K562 (cell line): ENCODE results near the gene LTBP1. TPM values are rescaled to one million over a fixed set of nuclear protein-coding genes. Genes with fewer than 3 reads are reported as not detected.

Source experiments
- ATAC-seq: fragments of 200-7000 bp; cut with Tn5 transposase; 3 replicates; pipeline ENCODE4 v1.9.1; 2020; ENCODE audit warnings: moderate library complexity
- BruUV-seq: library from RNA; stranded (reverse); fragments of 400-500 nt; replicated peaks from 2 replicates; lab custom pipeline; 2021; lab: Mats Ljungman, UMichigan
- CTCF ChIA-PET: fragments of 300-600 bp; formaldehyde crosslinking; extraction: SDS; loops from one replicate; lab custom pipeline; 2021; ENCODE audit warnings: low intra/inter-chr PET ratio; lab: Yijun Ruan, JAX
- POLR2A ChIA-PET: fragments of 300-600, 350-650 bp; sonication (Branson Sonifier 250); formaldehyde crosslinking; extraction: SDS; loops from one replicate; lab custom pipeline; 2021; ENCODE audit warnings: antibody characterized with exemption, inconsistent platforms; lab: Yijun Ruan, JAX
- DNase-seq, 4 experiments: peaks; one replicate each; pipeline versions ENCODE4 v3.0.0 to v3.0.0-alpha.2; 2011 to 2018; ENCODE audit warnings: low spot score in 3 of 4, mixed read lengths in 3 of 4; ENCODE audit errors: extremely low read depth in 1 of 4
- FAIRE-seq: peaks from 2 replicates; lab custom pipeline; 2011; peaks lifted over from hg19 to GRCh38; lab: Jason Lieb, UNC
- H2AFZ ChIP-seq: 2 replicates; pipeline ENCODE4 v1.6.0; 2011; ENCODE audit warnings: low read depth, low read length, control low read depth, inconsistent platforms
- H3K27ac ChIP-seq: fragments of 200-600 bp; 3 replicates; pipeline ENCODE4 v1.8.0; 2011; ENCODE audit warnings: low read depth, mild to moderate bottlenecking, control low read depth, inconsistent platforms, low read length, moderate library complexity, mixed read lengths; ENCODE audit errors: extremely low read depth
- H3K27me3 ChIP-seq, 2 experiments: fragments of 300-600 bp in 1 of 2; 2 replicates in 1 of 2; 3 replicates in 1 of 2; pipeline versions ENCODE4 v1.6.0 to v1.8.0; 2011; ENCODE audit warnings: inconsistent platforms in 2 of 2, low read length in 2 of 2, mild to moderate bottlenecking in 1 of 2, mixed read lengths in 1 of 2, moderate library complexity in 1 of 2; ENCODE audit not compliant: control insufficient read depth in 2 of 2, insufficient read depth in 2 of 2
- H3K36me3 ChIP-seq: fragments of 300-600 bp; 3 replicates; pipeline ENCODE4 v1.8.0; 2011; ENCODE audit warnings: mild to moderate bottlenecking, low read length, inconsistent platforms; ENCODE audit not compliant: control insufficient read depth, insufficient read depth
- H3K4me1 ChIP-seq, 2 experiments: fragments of 200-600 bp in 1 of 2; replicated peaks in 1 of 2; 2 replicates in 1 of 2; 3 replicates in 1 of 2; pipeline versions ENCODE4 v1.5.1 to v1.8.0; 2011; ENCODE audit warnings: inconsistent platforms in 2 of 2, low read length in 2 of 2, mild to moderate bottlenecking in 1 of 2, mixed read lengths in 1 of 2, moderate library complexity in 1 of 2; ENCODE audit not compliant: control insufficient read depth in 2 of 2, insufficient read depth in 2 of 2
- H3K4me2 ChIP-seq: 2 replicates; pipeline ENCODE4 v1.6.1; 2011; ENCODE audit warnings: low read length, control low read depth, inconsistent platforms, mixed read lengths; ENCODE audit not compliant: insufficient read depth
- H3K4me3 ChIP-seq: fragments of 200-600 bp; sonication (generic), shearing (Covaris generic); 2 replicates; pipeline ENCODE4 v1.5.1; 2016; ENCODE audit warnings: control low read depth, inconsistent platforms
- H3K79me2 ChIP-seq: fragments of 200-600 bp; 3 replicates; pipeline ENCODE4 v1.8.0; 2011; ENCODE audit warnings: low read length, inconsistent platforms; ENCODE audit not compliant: control insufficient read depth, insufficient read depth
- H3K9ac ChIP-seq, 2 experiments: 2 replicates each; pipeline versions ENCODE4 v1.6.0 to v1.6.1; 2011; ENCODE audit warnings: low read depth in 2 of 2, low read length in 2 of 2, control low read depth in 1 of 2, inconsistent platforms in 1 of 2, mild to moderate bottlenecking in 1 of 2, mixed read lengths in 1 of 2; ENCODE audit not compliant: insufficient read depth in 1 of 2
- H3K9me1 ChIP-seq: one replicate; pipeline ENCODE4 v1.6.0; 2011; ENCODE audit warnings: inconsistent platforms, mild to moderate bottlenecking, low read length, moderate library complexity; ENCODE audit not compliant: control insufficient read depth, insufficient read depth
- H3K9me3 ChIP-seq: replicated peaks from 2 replicates; pipeline ENCODE4 v1.5.1; 2011; ENCODE audit warnings: low read depth, low read length, inconsistent platforms; ENCODE audit not compliant: control insufficient read depth, insufficient read depth
- H4K20me1 ChIP-seq: replicated peaks from 2 replicates; pipeline ENCODE4 v1.6.1; 2011; ENCODE audit warnings: low read length, inconsistent platforms, mixed read lengths; ENCODE audit not compliant: control insufficient read depth, insufficient read depth
- ASH1L ChIP-seq: fragments of 450-650 bp; IDR thresholded peaks from 2 replicates; pipeline ENCODE4 v1.6.1; 2018; ENCODE audit warnings: borderline replicate concordance, mild to moderate bottlenecking, low read depth; ENCODE audit not compliant: partially characterized antibody
- DMBX1 ChIP-seq: fragments of 250-450 bp; sonication (Bioruptor Pico); IDR thresholded peaks from 2 replicates; pipeline ENCODE4 v1.8.0; 2022; ENCODE audit warnings: inconsistent platforms, mild to moderate bottlenecking, moderate library complexity, borderline replicate concordance
- MLLT1 ChIP-seq, 2 experiments: fragments of 450-650 bp; IDR thresholded peaks; 2 replicates each; pipeline ENCODE4 v1.6.1; 2016
- NR2C2 ChIP-seq, 2 experiments: fragments of 200-800 bp in 1 of 2; sonication (Bioruptor generic) in 1 of 2; sonication (generic) in 1 of 2; formaldehyde crosslinking in 1 of 2; IDR thresholded peaks; 2 replicates each; pipeline versions ENCODE4 v1.6.1 to v1.8.0; 2016 to 2022; ENCODE audit warnings: mild to moderate bottlenecking in 1 of 2, missing compliant biosample characterization in 1 of 2, missing genetic modification characterization in 1 of 2, missing genetic modification reagents in 1 of 2
- SRSF7 ChIP-seq: fragments of 200-400 bp; formaldehyde crosslinking; optimal IDR thresholded peaks from 2 replicates; pipeline ENCODE3; 2017; ENCODE audit warnings: mild to moderate bottlenecking, low read depth, low read length
- THAP12 ChIP-seq: fragments of 250-450 bp; sonication (Bioruptor Pico); IDR thresholded peaks from 2 replicates; pipeline ENCODE4 v1.9.0; 2021; ENCODE audit warnings: mild to moderate bottlenecking, inconsistent platforms
- ZNF23 ChIP-seq: fragments of 250-450 bp; sonication (Bioruptor Pico); IDR thresholded peaks from 2 replicates; pipeline ENCODE4 v1.4.0; 2020; ENCODE audit warnings: mild to moderate bottlenecking
- ZNF436 ChIP-seq: fragments of 250-450, 450-650 bp; sonication (Bioruptor Pico); formaldehyde crosslinking; IDR thresholded peaks from 2 replicates; pipeline ENCODE4 v1.7.0; 2020; ENCODE audit warnings: mild to moderate bottlenecking
- ZNF79 ChIP-seq: fragments of 250-450 bp; sonication (Bioruptor Pico); IDR thresholded peaks from 2 replicates; pipeline ENCODE4 v1.4.0; 2020; ENCODE audit warnings: low read depth, mild to moderate bottlenecking, moderate library complexity
- WGBS: fragments of 100-300 bp; shearing (Covaris generic); methylation state at CpG from one replicate; pipeline ENCODE4 v1.1.6; 2016; ENCODE audit warnings: low coverage, mixed read lengths; ENCODE audit not compliant: insufficient coverage; ENCODE audit errors: missing lambda C conversion rate; 5-methylcytosine and 5-hydroxymethylcytosine counted together
- in situ Hi-C: fragments of 300-500 bp; cut with MboI; formaldehyde crosslinking; loops from 4 replicates; pipeline ENCODE4 v1.15.0; 2018; ENCODE audit warnings: inconsistent platforms, mixed read lengths
- intact Hi-C: fragments of 100-400 bp; cut with micrococcal nuclease; formaldehyde crosslinking; loops from 2 replicates; pipeline ENCODE4 v1.14.2; 2022
- polyA plus RNA-seq, 8 experiments: library from polyadenylated mRNA; depleted of rRNA in 4 of 8; stranded (reverse) in 5 of 8; unstranded in 3 of 8; fragments of >200 nt; fragmentation: Nextera tagmentation in 2 of 8; fragmentation: Illumina TruSeq in 1 of 8; extraction: Ambion mirVana in 2 of 8; extraction: Trizol in 1 of 8; gene quantifications; 2 replicates each; pipeline versions ENCODE4 v1.2.1 to v1.2.3, GENCODE V29; 2011 to 2014; ENCODE audit warnings: inconsistent platforms in 1 of 8, missing spikeins in 1 of 8
- total RNA-seq, 7 experiments: library from RNA; depleted of rRNA in 6 of 7; stranded (reverse); fragments of >200 nt in 6 of 7; fragmentation: Illumina TruSeq in 2 of 7; extraction: Trizol in 2 of 7; gene quantifications; 2 replicates each; pipeline versions ENCODE4 v1.2.1 to v1.2.3, GENCODE V29; 2011 to 2021; ENCODE audit warnings: low replicate concordance in 1 of 7
- TF ChIP-seq, protein P1 (sequence below): fragments of 250-450 bp; sonication (Bioruptor Pico); IDR thresholded peaks from 2 replicates; pipeline ENCODE4 v1.5.0; 2021
- TF ChIP-seq, protein P2 (sequence below), 2 experiments: fragments of 200-800 bp in 1 of 2; sonication (Bioruptor generic) in 1 of 2; sonication (generic) in 1 of 2; formaldehyde crosslinking in 1 of 2; IDR thresholded peaks in 1 of 2; conservative IDR thresholded peaks in 1 of 2; 2 replicates each; pipeline versions ENCODE4 v1.5.0 to v1.6.1; 2016 to 2020; ENCODE audit warnings: missing compliant biosample characterization in 1 of 2, missing genetic modification characterization in 1 of 2, missing genetic modification reagents in 1 of 2
- TF ChIP-seq, protein P3 (sequence below), 2 experiments: IDR thresholded peaks; 2 replicates each; pipeline ENCODE4 v1.6.1; 2011; ENCODE audit warnings: borderline replicate concordance in 1 of 2, control low read depth in 1 of 2, low read depth in 1 of 2, low read length in 1 of 2, mild to moderate bottlenecking in 1 of 2, mixed read lengths in 1 of 2, moderate library complexity in 1 of 2; ENCODE audit not compliant: insufficient read depth in 1 of 2, insufficient read length in 1 of 2, poor library complexity in 1 of 2, severe bottlenecking in 1 of 2; ENCODE audit errors: extremely low read depth in 1 of 2

LTBP1 gene
- total and polyA plus RNA-seq, 9 of the 15 experiments (the other 6 are each of a cell fraction or from before 2014, with no cell fraction given), result 3.6 to 16.4 (median 8.5) TPM

- Histone ChIP-seq H3K36me3 (no peaks in the 10 kb centered on the region), H3K9ac (no peak overlapping the region), H4K20me1 (no peaks in the 10 kb centered on the region), H3K4me3 (no peak overlapping the region), H3K27ac (no peak overlapping the region), H2AFZ (no peak overlapping the region), H3K4me1 (peaks cover 0 to 6% of the 10 kb centered on the region in 2 experiments; a peak in 2 of 5 replicates), H3K4me2 (no peak overlapping the region), H3K9me3 (no peaks in the 10 kb centered on the region), H3K9me1 (no peaks in the 10 kb centered on the region), H3K79me2 (no peaks in the 10 kb centered on the region), H3K27me3 (no peaks in the 10 kb centered on the region)
- FAIRE-seq (no peak), ATAC-seq (no peak), DNase-seq (no peak)
- 42% methylated on average over 9 of the region's 9 CpGs for WGBS
- in situ Hi-C loops (no loop called here), intact Hi-C loops (loop anchor here (10.0 kb wide), 1 partner anchor 324 kb away; no protein-coding TSS in a partner anchor)
- POLR2A ChIA-PET, result interaction anchor here (0.6 kb wide), 1 partner anchor 125 kb away, joined by 3 read pairs; no protein-coding TSS in a partner anchor
- CTCF ChIA-PET, result no interaction called here
- BruUV-seq, result no TSS peak
- TF ChIP-seq ZNF23 (CRISPR knock-in tag) (no peak), THAP12 (CRISPR knock-in tag) (no peak), DMBX1 (CRISPR knock-in tag) (no peak), ZNF79 (CRISPR knock-in tag) (no peak), ZNF436 (CRISPR knock-in tag) (no peak), NR2C2 (CRISPR knock-in tag; IDR thresholded peaks at IDR 0.05) (no peak), NR2C2 (tag; IDR thresholded peaks at IDR 0.05) (no peak), MLLT1 (IDR thresholded peaks at IDR 0.05) (no peak), ASH1L (no peak), SRSF7 (no peak)
- TF ChIP-seq, protein P1, sequence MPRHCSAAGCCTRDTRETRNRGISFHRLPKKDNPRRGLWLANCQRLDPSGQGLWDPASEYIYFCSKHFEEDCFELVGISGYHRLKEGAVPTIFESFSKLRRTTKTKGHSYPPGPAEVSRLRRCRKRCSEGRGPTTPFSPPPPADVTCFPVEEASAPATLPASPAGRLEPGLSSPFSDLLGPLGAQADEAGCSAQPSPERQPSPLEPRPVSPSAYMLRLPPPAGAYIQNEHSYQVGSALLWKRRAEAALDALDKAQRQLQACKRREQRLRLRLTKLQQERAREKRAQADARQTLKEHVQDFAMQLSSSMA (CRISPR knock-in tag), result no peak
- TF ChIP-seq, protein P2, sequence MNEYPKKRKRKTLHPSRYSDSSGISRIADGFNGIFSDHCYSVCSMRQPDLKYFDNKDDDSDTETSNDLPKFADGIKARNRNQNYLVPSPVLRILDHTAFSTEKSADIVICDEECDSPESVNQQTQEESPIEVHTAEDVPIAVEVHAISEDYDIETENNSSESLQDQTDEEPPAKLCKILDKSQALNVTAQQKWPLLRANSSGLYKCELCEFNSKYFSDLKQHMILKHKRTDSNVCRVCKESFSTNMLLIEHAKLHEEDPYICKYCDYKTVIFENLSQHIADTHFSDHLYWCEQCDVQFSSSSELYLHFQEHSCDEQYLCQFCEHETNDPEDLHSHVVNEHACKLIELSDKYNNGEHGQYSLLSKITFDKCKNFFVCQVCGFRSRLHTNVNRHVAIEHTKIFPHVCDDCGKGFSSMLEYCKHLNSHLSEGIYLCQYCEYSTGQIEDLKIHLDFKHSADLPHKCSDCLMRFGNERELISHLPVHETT (CRISPR knock-in tag; conservative IDR thresholded peaks at IDR 0.05 in 1 of 2, IDR thresholded peaks at IDR 0.05 in 1 of 2), result no peak
- TF ChIP-seq, protein P3, sequence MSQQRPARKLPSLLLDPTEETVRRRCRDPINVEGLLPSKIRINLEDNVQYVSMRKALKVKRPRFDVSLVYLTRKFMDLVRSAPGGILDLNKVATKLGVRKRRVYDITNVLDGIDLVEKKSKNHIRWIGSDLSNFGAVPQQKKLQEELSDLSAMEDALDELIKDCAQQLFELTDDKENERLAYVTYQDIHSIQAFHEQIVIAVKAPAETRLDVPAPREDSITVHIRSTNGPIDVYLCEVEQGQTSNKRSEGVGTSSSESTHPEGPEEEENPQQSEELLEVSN (IDR thresholded peaks at IDR 0.05; ENCODE audit: borderline replicate concordance in 1 of 2, extremely low read depth in 1 of 2, insufficient read depth in 1 of 2, insufficient read length in 1 of 2, low read depth in 1 of 2, low read length in 1 of 2, poor library complexity in 1 of 2, severe bottlenecking in 1 of 2), result no peak
These were observed 331.6 kb downstream of the LTBP1 start for GRCh38 chr2:33278245-33278943.
